Body of pancreas (tissue), 4 donors: ENCODE data around the gene DGKI. TPM values are rescaled to one million over a fixed set of nuclear protein-coding genes. Genes with fewer than 3 reads are reported as not detected.

ENCODE experiments used
- ATAC-seq: fragments of 150-250 bp; one replicate; pipeline ENCODE4 v1.9.1; 2016
- DNase-seq, 4 donors: peaks; one replicate each; pipeline ENCODE4 v3.0.0-alpha.2; 2019
- H3K27ac ChIP-seq, 4 donors: fragments of 200-600 bp; sonication (generic); 1 replicate in 3 of 4; 2 replicates in 1 of 4; pipeline versions ENCODE4 v1.5.1 to v1.6.1; 2016 to 2019; ENCODE audit warnings: mild to moderate bottlenecking in 1 of 4, mixed read lengths in 1 of 4, moderate library complexity in 1 of 4
- H3K27me3 ChIP-seq, 2 donors: fragments of 200-600 bp; sonication (generic); one replicate each; pipeline ENCODE4 v1.6.0; 2016; ENCODE audit warnings: mild to moderate bottlenecking in 1 of 2
- H3K36me3 ChIP-seq, 2 donors: fragments of 200-600 bp; sonication (generic); replicated peaks in 1 of 2; 2 replicates each; pipeline ENCODE4 v1.5.1; 2016; ENCODE audit warnings: low read depth in 2 of 2; ENCODE audit not compliant: insufficient read depth in 1 of 2
- H3K4me1 ChIP-seq: fragments of 200-600 bp; sonication (generic); one replicate; pipeline ENCODE4 v1.6.0; 2016
- H3K4me3 ChIP-seq, 2 donors: fragments of 200-600 bp; sonication (generic); 1 replicate in 1 of 2; 2 replicates in 1 of 2; pipeline ENCODE4 v1.5.1; 2016 to 2019
- H3K9me3 ChIP-seq, 3 donors: fragments of 200-600 bp; sonication (generic); 1 replicate in 2 of 3; 2 replicates in 1 of 3; pipeline ENCODE4 v1.5.1; 2016
- POLR2A ChIP-seq, 3 donors: fragments of 450-650 bp; IDR thresholded peaks; one replicate each; pipeline ENCODE4 v1.6.1; 2016; ENCODE audit warnings: antibody characterized with exemption in 3 of 3, mild to moderate bottlenecking in 2 of 3
- WGBS, 2 donors: methylation state at CpG; one replicate each; pipeline ENCODE4 v1.1.5; 2017; 5-methylcytosine and 5-hydroxymethylcytosine counted together
- intact Hi-C: fragments of 100-400 bp; cut with DNase I; formaldehyde crosslinking; loops from one replicate; pipeline ENCODE4 v1.15.1; 2023
- total RNA-seq, 2 donors: library from RNA; depleted of rRNA; stranded (reverse); fragments of >200 nt; gene quantifications; one replicate each; pipeline ENCODE4 v1.1.0, GENCODE V29; 2016
- TF ChIP-seq, protein P1 (sequence below), 7 experiments: fragments of 450-650 bp in 4 of 7; fragments of 200-600 bp in 3 of 7; sonication (generic) in 3 of 7; IDR thresholded peaks; one replicate each; pipeline ENCODE4 v1.5.1; 2016 to 2019; ENCODE audit warnings: antibody characterized with exemption in 7 of 7

Gene DGKI
- total RNA-seq, 2 donors from 2014 or later, result 2.6 TPM; not detected in 1

DNA sequence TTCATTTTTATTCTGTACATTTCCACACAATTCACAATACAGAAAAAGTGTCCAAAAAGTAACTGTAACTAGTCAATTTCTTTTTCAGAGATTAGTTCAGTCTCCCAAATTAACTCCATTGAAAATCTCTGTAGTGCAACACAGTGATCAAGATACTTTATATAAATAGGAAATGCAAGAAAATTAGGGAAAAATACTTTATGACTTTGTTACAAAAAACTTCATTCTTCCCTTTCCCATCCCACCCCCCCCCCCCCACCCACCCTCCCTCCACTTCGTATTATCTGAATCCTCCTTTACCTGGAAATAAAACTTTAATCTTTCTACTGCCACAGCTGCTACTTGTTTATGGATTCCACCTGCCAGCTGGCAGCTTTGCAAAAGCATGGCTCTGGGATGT lies 465.7 kb downstream of the DGKI start:
- H3K27me3 ChIP-seq, result no peaks in the 10 kb centered on the region
- WGBS, 2 donors, result 19 to 31% methylated on average over 1 of the region's 1 CpG
- TF ChIP-seq, protein P1, sequence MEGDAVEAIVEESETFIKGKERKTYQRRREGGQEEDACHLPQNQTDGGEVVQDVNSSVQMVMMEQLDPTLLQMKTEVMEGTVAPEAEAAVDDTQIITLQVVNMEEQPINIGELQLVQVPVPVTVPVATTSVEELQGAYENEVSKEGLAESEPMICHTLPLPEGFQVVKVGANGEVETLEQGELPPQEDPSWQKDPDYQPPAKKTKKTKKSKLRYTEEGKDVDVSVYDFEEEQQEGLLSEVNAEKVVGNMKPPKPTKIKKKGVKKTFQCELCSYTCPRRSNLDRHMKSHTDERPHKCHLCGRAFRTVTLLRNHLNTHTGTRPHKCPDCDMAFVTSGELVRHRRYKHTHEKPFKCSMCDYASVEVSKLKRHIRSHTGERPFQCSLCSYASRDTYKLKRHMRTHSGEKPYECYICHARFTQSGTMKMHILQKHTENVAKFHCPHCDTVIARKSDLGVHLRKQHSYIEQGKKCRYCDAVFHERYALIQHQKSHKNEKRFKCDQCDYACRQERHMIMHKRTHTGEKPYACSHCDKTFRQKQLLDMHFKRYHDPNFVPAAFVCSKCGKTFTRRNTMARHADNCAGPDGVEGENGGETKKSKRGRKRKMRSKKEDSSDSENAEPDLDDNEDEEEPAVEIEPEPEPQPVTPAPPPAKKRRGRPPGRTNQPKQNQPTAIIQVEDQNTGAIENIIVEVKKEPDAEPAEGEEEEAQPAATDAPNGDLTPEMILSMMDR (IDR thresholded peaks at IDR 0.05), result no peak
- TF ChIP-seq POLR2A (IDR thresholded peaks at IDR 0.05), result no peak
- H3K4me3 ChIP-seq, result no peak overlapping the region
- H3K27ac ChIP-seq, result no peak overlapping the region
- intact Hi-C loops, result no loop called here
- H3K36me3 ChIP-seq, result no peaks in the 10 kb centered on the region
- ATAC-seq, result no peak
- peaks cover 0 to 6% (median 0%) of the 10 kb centered on the region in 3 donors for H3K9me3 ChIP-seq
- no peak for DNase-seq
- no peaks in the 10 kb centered on the region for H3K4me1 ChIP-seq

DNA sequence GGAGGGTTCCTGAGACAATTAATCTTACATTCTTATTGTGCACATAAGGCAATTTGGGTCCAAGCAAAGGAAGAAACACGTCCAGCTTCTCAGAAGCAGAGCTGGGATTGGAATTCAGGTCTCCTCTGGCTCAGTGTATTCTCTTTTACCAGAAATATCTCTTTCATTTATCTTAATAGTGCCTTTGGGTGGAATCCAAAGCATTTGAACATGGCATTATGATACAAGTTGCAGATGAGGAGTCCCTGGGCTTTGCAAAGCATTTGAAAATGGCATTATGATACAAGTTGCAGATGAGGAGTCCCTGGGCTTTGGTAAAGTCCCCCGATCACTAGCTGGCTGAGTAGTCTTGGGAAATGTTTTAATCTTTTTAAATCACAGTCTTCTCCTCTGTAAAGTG lies 473.3 kb downstream of the DGKI start:
- TF ChIP-seq, protein P1 (IDR thresholded peaks at IDR 0.05), result no peak
- no peak for TF ChIP-seq POLR2A (IDR thresholded peaks at IDR 0.05)
- Histone ChIP-seq H3K4me1 (no peaks in the 10 kb centered on the region), H3K9me3 (peaks cover 0 to 6% (median 0%) of the 10 kb centered on the region in 3 donors), H3K27ac (no peak overlapping the region), H3K27me3 (no peaks in the 10 kb centered on the region), H3K36me3 (no peaks in the 10 kb centered on the region), H3K4me3 (no peak overlapping the region)
- no peak for ATAC-seq
- WGBS, 2 donors, result 52 to 65% methylated on average over 2 of the region's 2 CpGs
- no peak for DNase-seq
- intact Hi-C loops, result no loop called here

DNA sequence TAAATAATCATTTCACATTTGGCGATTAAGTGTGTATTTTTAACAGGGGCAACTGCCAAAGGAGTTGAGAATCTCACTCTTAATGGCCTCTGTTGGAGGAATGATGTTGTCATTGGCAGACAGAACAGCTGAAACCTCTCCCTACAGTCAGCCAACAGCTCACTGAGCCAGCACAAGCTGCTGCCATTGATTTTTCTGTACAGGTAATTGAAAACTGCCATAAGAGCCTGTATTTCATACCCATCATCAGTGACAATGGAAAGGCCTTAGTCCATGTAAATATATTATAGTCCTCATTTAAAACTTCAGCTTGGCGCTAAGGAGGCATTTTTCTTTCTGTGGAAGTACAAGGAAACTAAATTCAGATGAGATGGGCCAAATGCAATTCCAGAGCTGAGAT lies 475.2 kb downstream of the DGKI start:
- Histone ChIP-seq H3K27me3 (no peaks in the 10 kb centered on the region), H3K9me3 (no peaks in the 10 kb centered on the region), H3K27ac (no peak overlapping the region), H3K36me3 (no peaks in the 10 kb centered on the region), H3K4me3 (no peak overlapping the region), H3K4me1 (no peaks in the 10 kb centered on the region)
- TF ChIP-seq, protein P1 (IDR thresholded peaks at IDR 0.05), result no peak
- TF ChIP-seq POLR2A (IDR thresholded peaks at IDR 0.05), result no peak
- DNase-seq (no peak), ATAC-seq (no peak)
- intact Hi-C loops, result no loop called here
- WGBS, 2 donors, result 65 to 68% methylated on average over 2 of the region's 2 CpGs

DNA sequence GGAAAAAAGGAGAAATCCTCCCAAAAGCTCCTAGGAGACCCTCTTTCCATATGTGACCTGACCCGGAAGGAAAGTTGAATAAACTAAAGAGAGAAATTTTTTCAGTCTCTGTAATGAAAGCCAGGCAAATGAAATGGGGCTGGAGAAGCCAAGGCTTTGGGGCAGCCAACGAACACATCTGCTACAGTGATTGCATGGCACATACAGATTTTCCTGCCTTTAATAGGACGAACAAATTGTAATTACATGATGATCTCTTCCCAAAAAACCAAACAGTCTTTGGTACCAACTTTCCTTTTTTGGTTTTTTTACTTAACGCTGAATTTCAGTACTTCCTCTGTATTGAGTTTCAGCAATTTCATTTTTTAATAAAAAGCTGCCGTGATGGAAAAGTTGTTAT lies 479.8 kb downstream of the DGKI start:
- Histone ChIP-seq H3K4me3 (no peak overlapping the region), H3K36me3 (no peaks in the 10 kb centered on the region), H3K27ac (no peak overlapping the region), H3K9me3 (no peaks in the 10 kb centered on the region), H3K27me3 (no peaks in the 10 kb centered on the region), H3K4me1 (no peaks in the 10 kb centered on the region)
- TF ChIP-seq, protein P1 (IDR thresholded peaks at IDR 0.05), result no peak
- TF ChIP-seq POLR2A (IDR thresholded peaks at IDR 0.05), result no peak
- ATAC-seq (no peak), DNase-seq (no peak)
- 66 to 69% methylated on average over 5 of the region's 5 CpGs for WGBS, 2 donors
- intact Hi-C loops, result no loop called here

DNA sequence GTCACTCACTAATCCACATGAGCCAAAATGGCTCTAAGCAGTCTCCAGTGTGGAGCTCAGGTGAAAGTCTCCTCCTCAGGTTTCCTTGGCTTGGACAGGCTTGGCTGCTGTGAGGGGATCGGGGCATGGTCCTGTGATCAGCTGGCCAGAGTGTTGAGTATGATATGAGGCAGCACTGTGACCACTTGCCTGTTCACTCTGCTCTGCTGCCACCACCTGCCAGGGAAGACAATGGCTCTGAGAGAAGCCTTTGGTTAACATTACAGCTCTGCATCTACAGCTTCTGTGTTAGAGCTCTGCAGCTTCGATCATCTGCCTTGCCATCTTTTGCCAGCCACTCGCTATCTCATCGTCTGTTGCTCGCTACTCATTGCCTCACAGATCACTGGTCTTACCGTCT lies 483.1 kb downstream of the DGKI start:
- no peak overlapping the region for H3K27ac ChIP-seq
- H3K36me3 ChIP-seq, result no peaks in the 10 kb centered on the region
- intact Hi-C loops, result no loop called here
- H3K9me3 ChIP-seq, result peaks cover 0 to 7% (median 0%) of the 10 kb centered on the region in 3 donors
- TF ChIP-seq POLR2A (IDR thresholded peaks at IDR 0.05), result no peak
- TF ChIP-seq, protein P1 (IDR thresholded peaks at IDR 0.05), result no peak
- ATAC-seq (no peak), DNase-seq (no peak)
- WGBS, 2 donors, result 70 to 88% methylated on average over 6 of the region's 6 CpGs
- no peaks in the 10 kb centered on the region for H3K4me1 ChIP-seq
- H3K27me3 ChIP-seq, result no peaks in the 10 kb centered on the region
- no peak overlapping the region for H3K4me3 ChIP-seq
